Measurements from ENCODE around the gene DCDC1.

GRCh38 chr11:31045335-31045734 lies 324.2 kb downstream of the DCDC1 start:
- TF ChIP-seq POLR2A (IDR thresholded peaks at IDR 0.05; ENCODE audit: low read length) (no peak), GATA1 (IDR thresholded peaks at IDR 0.05; ENCODE audit: low read depth, low read length) (no peak)
